Esophagus muscularis mucosa (tissue), 4 donors: ENCODE results near the gene PGBD5. TPM values are rescaled to one million over a fixed set of nuclear protein-coding genes. Genes with fewer than 3 reads are reported as not detected.

Source experiments
- DNase-seq: peaks from one replicate; pipeline ENCODE4 v3.0.0-alpha.2; 2017; ENCODE audit errors: extremely low spot score
- H3K27ac ChIP-seq, 4 donors: fragments of 200-600 bp; sonication (generic); replicated peaks in 1 of 4; 1 replicate in 3 of 4; 2 replicates in 1 of 4; pipeline ENCODE4 v1.5.1; 2016 to 2019; ENCODE audit warnings: mild to moderate bottlenecking in 1 of 4
- H3K27me3 ChIP-seq, 4 donors: fragments of 200-600 bp; sonication (generic); one replicate each; pipeline versions ENCODE4 v1.5.1 to v1.6.0; 2016 to 2019
- H3K36me3 ChIP-seq, 4 donors: fragments of 200-600 bp; sonication (generic); one replicate each; pipeline ENCODE4 v1.5.1; 2016 to 2019
- H3K4me1 ChIP-seq, 4 donors: fragments of 200-600 bp; sonication (generic); one replicate each; pipeline ENCODE4 v1.5.1; 2016 to 2019
- H3K4me3 ChIP-seq, 4 donors: fragments of 200-600 bp; sonication (generic); 1 replicate in 2 of 4; 2 replicates in 2 of 4; pipeline ENCODE4 v1.5.1; 2016 to 2019; ENCODE audit warnings: mild to moderate bottlenecking in 4 of 4, moderate library complexity in 1 of 4
- H3K9me3 ChIP-seq, 4 donors: fragments of 200-600 bp; sonication (generic); 1 replicate in 3 of 4; 2 replicates in 1 of 4; pipeline ENCODE4 v1.5.1; 2016 to 2019
- CTCF ChIP-seq, 3 experiments: fragments of 200-600 bp in 2 of 3; fragments of 450-650 bp in 1 of 3; sonication (generic) in 2 of 3; IDR thresholded peaks; one replicate each; pipeline ENCODE4 v1.5.1; 2017 to 2019; ENCODE audit warnings: antibody characterized with exemption in 3 of 3, mild to moderate bottlenecking in 2 of 3, moderate library complexity in 1 of 3
- EP300 ChIP-seq: sonication (generic); formaldehyde crosslinking; IDR thresholded peaks from one replicate; pipeline ENCODE4 v1.6.1; 2017; ENCODE audit warnings: antibody characterized with exemption
- POLR2A ChIP-seq: fragments of 450-650 bp; IDR thresholded peaks from one replicate; pipeline ENCODE4 v1.6.1; 2017; ENCODE audit warnings: antibody characterized with exemption, moderate library complexity, mild to moderate bottlenecking, low read depth
- POLR2AphosphoS5 ChIP-seq, 2 donors: sonication (generic); formaldehyde crosslinking; IDR thresholded peaks; one replicate each; pipeline ENCODE4 v1.6.1; 2017; ENCODE audit warnings: antibody characterized with exemption in 2 of 2
- WGBS: methylation state at CpG from one replicate; pipeline ENCODE4 v1.1.5; 2018; 5-methylcytosine and 5-hydroxymethylcytosine counted together
- intact Hi-C: fragments of 100-400 bp; cut with DNase I; formaldehyde crosslinking; loops from one replicate; pipeline ENCODE4 v1.15.1; 2023
- total RNA-seq, 4 donors: library from RNA; depleted of rRNA; stranded (reverse); fragments of >200 nt; gene quantifications; one replicate each; pipeline versions ENCODE4 v1.1.0 to v1.2.1, GENCODE V29; 2016

PGBD5 gene
- total RNA-seq, 4 donors from 2014 or later = 0.19 to 1.2 (median 0.62) TPM

DNA sequence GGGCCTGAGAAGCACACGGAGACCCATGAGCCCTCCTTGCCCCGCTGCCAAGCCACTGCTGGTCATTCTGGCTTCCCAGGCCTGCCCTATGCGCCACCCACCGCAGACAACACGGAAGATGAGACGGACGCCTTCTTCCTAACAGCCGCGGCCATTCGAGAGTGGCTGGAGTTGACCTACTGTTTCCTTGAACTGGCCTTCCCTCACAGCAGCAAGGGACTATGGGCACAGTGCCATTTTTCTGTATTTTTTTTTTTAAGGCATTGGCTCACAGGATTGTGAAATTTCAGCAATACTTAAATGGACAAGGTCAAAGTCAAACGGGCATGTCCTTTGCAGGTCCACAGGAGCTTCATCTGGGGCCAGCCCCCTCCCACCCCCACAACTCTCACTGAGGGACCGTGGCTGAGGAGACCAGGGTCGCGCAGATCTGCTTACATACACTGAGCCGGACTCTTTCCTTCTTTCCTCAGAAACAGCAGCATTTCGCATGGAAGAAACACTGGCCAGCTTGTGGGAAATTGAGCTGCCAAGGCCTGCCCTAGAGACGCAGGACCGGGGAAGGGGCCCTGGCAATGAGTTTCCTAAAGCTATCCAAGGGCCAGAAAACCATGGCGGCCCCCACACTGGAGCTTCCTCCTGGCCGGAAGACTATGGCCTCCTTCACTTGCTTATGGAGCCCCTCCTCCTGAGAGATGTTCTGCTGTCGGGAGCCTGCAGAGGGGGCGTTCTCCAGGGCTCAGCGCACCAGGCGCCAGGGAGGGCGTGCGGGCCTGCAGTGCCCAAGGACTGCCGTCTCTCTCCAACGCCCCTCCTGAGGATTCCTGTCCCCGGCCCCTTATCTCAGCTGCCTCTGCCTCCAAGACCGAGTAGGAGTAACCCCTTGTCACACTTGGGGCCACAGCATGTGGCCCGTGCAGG is 98.9 kb downstream of the PGBD5 start:
- 88% methylated on average over 25 of the region's 31 CpGs for WGBS
- intact Hi-C loops = no loop called here
- TF ChIP-seq POLR2AphosphoS5 (IDR thresholded peaks at IDR 0.05) (no peak), POLR2A (no peak), CTCF (IDR thresholded peaks at IDR 0.05) (no peak), EP300 (no peak)
- Histone ChIP-seq H3K36me3 (no peaks in the 10 kb centered on the region), H3K27ac (no peak overlapping the region), H3K9me3 (no peaks in the 10 kb centered on the region), H3K4me3 (no peak overlapping the region), H3K4me1 (no peaks in the 10 kb centered on the region), H3K27me3 (peaks cover 0 to 3% (median 0%) of the 10 kb centered on the region in 4 donors)
- DNase-seq = no peak

DNA sequence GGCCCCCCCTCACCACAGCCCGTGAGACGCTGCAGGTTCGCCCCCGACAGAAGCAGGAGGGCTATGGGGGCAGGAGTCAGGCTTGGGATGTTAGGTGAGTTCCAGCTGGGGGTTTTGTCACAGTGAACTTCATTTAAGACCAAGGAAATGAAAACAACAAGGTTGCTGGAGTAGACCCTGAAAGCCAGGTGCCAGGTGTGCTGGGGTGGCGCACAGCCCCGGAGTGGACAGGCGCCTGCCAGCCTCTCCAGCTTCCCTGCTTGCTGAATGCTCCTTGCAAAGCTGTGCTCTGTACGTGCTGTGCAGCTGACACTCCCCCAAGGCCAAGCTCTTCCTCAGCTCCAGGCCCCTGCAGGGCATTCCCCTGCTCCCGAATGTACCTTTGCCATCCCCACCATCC is 102.4 kb downstream of the PGBD5 start:
- TF ChIP-seq CTCF (IDR thresholded peaks at IDR 0.05) = no peak
- no peak for TF ChIP-seq POLR2AphosphoS5 (IDR thresholded peaks at IDR 0.05)
- no peak for TF ChIP-seq EP300
- no peak for TF ChIP-seq POLR2A
- no peak for DNase-seq
- Histone ChIP-seq H3K27me3 (no peaks in the 10 kb centered on the region), H3K36me3 (no peaks in the 10 kb centered on the region), H3K4me1 (no peaks in the 10 kb centered on the region), H3K4me3 (no peak overlapping the region), H3K27ac (no peak overlapping the region), H3K9me3 (no peaks in the 10 kb centered on the region)
- 85% methylated on average over 9 of the region's 9 CpGs for WGBS
- intact Hi-C loops = no loop called here

DNA sequence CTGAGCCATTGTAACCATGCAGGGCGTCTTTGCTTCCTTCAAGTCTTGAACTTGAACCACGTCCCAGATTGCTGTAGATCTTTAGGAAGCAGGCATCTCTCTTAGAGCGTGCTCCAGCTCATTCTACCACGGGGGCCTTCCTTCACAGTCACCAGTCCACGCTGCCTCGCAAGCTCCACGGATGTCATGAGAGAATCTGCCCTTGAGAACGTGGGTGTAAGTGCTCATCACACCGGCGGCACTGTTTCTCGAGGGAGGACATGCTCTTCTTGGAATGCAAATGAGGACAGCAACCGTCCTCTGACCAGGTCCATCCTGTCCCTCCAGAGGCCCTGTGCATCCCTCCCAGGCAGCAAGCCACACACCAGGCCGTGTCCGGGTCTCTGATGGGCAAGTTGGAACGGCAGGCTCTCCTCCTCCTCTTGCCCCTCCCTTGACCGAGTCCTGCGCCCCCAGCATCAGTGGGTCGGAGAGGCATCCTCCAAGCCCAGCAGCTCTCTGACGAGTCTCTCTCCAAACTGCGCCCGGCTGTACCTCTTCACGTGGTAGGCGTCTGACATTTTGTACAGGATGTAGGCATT is 103.1 kb downstream of the PGBD5 start:
- 88% methylated on average over 23 of the region's 23 CpGs for WGBS
- Histone ChIP-seq H3K27me3 (no peaks in the 10 kb centered on the region), H3K9me3 (no peaks in the 10 kb centered on the region), H3K4me3 (no peak overlapping the region), H3K4me1 (no peaks in the 10 kb centered on the region), H3K36me3 (no peaks in the 10 kb centered on the region), H3K27ac (no peak overlapping the region)
- DNase-seq = no peak
- no peak for TF ChIP-seq CTCF (IDR thresholded peaks at IDR 0.05)
- no peak for TF ChIP-seq EP300
- TF ChIP-seq POLR2A = no peak
- no peak for TF ChIP-seq POLR2AphosphoS5 (IDR thresholded peaks at IDR 0.05)
- intact Hi-C loops = no loop called here

- H3K27ac ChIP-seq = no peak overlapping the region
- H3K27me3 ChIP-seq = peaks cover 0 to 4% (median 0%) of the 10 kb centered on the region in 4 donors
- intact Hi-C loops = no loop called here
- TF ChIP-seq POLR2A = no peak
- TF ChIP-seq EP300 = no peak
- TF ChIP-seq CTCF (IDR thresholded peaks at IDR 0.05) = no peak
- no peak for TF ChIP-seq POLR2AphosphoS5 (IDR thresholded peaks at IDR 0.05)
- H3K9me3 ChIP-seq = no peaks in the 10 kb centered on the region
- no peak overlapping the region for H3K4me3 ChIP-seq
- 94% methylated on average over 14 of the region's 15 CpGs for WGBS
- no peak for DNase-seq
- no peaks in the 10 kb centered on the region for H3K4me1 ChIP-seq
- H3K36me3 ChIP-seq = no peaks in the 10 kb centered on the region
Observed at GRCh38 chr1:230322421-230322756, 103.7 kb downstream of the PGBD5 start.
